K562 (cell line): ENCODE results near the gene CLDN5. TPM values are rescaled to one million over a fixed set of nuclear protein-coding genes. Genes with fewer than 3 reads are reported as not detected.

Source experiments
- ATAC-seq: fragments of 200-7000 bp; cut with Tn5 transposase; 3 replicates; pipeline ENCODE4 v1.9.1; 2020; ENCODE audit warnings: moderate library complexity
- BruUV-seq: library from RNA; stranded (reverse); fragments of 400-500 nt; replicated peaks from 2 replicates; lab custom pipeline; 2021; lab: Mats Ljungman, UMichigan
- CTCF ChIA-PET: fragments of 300-600 bp; formaldehyde crosslinking; extraction: SDS; loops from one replicate; lab custom pipeline; 2021; ENCODE audit warnings: low intra/inter-chr PET ratio; lab: Yijun Ruan, JAX
- POLR2A ChIA-PET: fragments of 300-600, 350-650 bp; sonication (Branson Sonifier 250); formaldehyde crosslinking; extraction: SDS; loops from one replicate; lab custom pipeline; 2021; ENCODE audit warnings: antibody characterized with exemption, inconsistent platforms; lab: Yijun Ruan, JAX
- DNase-seq, 4 experiments: peaks; one replicate each; pipeline versions ENCODE4 v3.0.0 to v3.0.0-alpha.2; 2011 to 2018; ENCODE audit warnings: low spot score in 3 of 4, mixed read lengths in 3 of 4; ENCODE audit errors: extremely low read depth in 1 of 4
- FAIRE-seq: peaks from 2 replicates; lab custom pipeline; 2011; peaks lifted over from hg19 to GRCh38; lab: Jason Lieb, UNC
- H2AFZ ChIP-seq: 2 replicates; pipeline ENCODE4 v1.6.0; 2011; ENCODE audit warnings: low read depth, low read length, control low read depth, inconsistent platforms
- H3K27ac ChIP-seq: fragments of 200-600 bp; 3 replicates; pipeline ENCODE4 v1.8.0; 2011; ENCODE audit warnings: low read depth, mild to moderate bottlenecking, control low read depth, inconsistent platforms, low read length, moderate library complexity, mixed read lengths; ENCODE audit errors: extremely low read depth
- H3K27me3 ChIP-seq, 2 experiments: fragments of 300-600 bp in 1 of 2; 2 replicates in 1 of 2; 3 replicates in 1 of 2; pipeline versions ENCODE4 v1.6.0 to v1.8.0; 2011; ENCODE audit warnings: inconsistent platforms in 2 of 2, low read length in 2 of 2, mild to moderate bottlenecking in 1 of 2, mixed read lengths in 1 of 2, moderate library complexity in 1 of 2; ENCODE audit not compliant: control insufficient read depth in 2 of 2, insufficient read depth in 2 of 2
- H3K36me3 ChIP-seq: fragments of 300-600 bp; 3 replicates; pipeline ENCODE4 v1.8.0; 2011; ENCODE audit warnings: mild to moderate bottlenecking, low read length, inconsistent platforms; ENCODE audit not compliant: control insufficient read depth, insufficient read depth
- H3K4me1 ChIP-seq, 2 experiments: fragments of 200-600 bp in 1 of 2; replicated peaks in 1 of 2; 2 replicates in 1 of 2; 3 replicates in 1 of 2; pipeline versions ENCODE4 v1.5.1 to v1.8.0; 2011; ENCODE audit warnings: inconsistent platforms in 2 of 2, low read length in 2 of 2, mild to moderate bottlenecking in 1 of 2, mixed read lengths in 1 of 2, moderate library complexity in 1 of 2; ENCODE audit not compliant: control insufficient read depth in 2 of 2, insufficient read depth in 2 of 2
- H3K4me2 ChIP-seq: 2 replicates; pipeline ENCODE4 v1.6.1; 2011; ENCODE audit warnings: low read length, control low read depth, inconsistent platforms, mixed read lengths; ENCODE audit not compliant: insufficient read depth
- H3K4me3 ChIP-seq: fragments of 200-600 bp; sonication (generic), shearing (Covaris generic); 2 replicates; pipeline ENCODE4 v1.5.1; 2016; ENCODE audit warnings: control low read depth, inconsistent platforms
- H3K79me2 ChIP-seq: fragments of 200-600 bp; 3 replicates; pipeline ENCODE4 v1.8.0; 2011; ENCODE audit warnings: low read length, inconsistent platforms; ENCODE audit not compliant: control insufficient read depth, insufficient read depth
- H3K9ac ChIP-seq, 2 experiments: 2 replicates each; pipeline versions ENCODE4 v1.6.0 to v1.6.1; 2011; ENCODE audit warnings: low read depth in 2 of 2, low read length in 2 of 2, control low read depth in 1 of 2, inconsistent platforms in 1 of 2, mild to moderate bottlenecking in 1 of 2, mixed read lengths in 1 of 2; ENCODE audit not compliant: insufficient read depth in 1 of 2
- H3K9me1 ChIP-seq: one replicate; pipeline ENCODE4 v1.6.0; 2011; ENCODE audit warnings: inconsistent platforms, mild to moderate bottlenecking, low read length, moderate library complexity; ENCODE audit not compliant: control insufficient read depth, insufficient read depth
- H3K9me3 ChIP-seq: replicated peaks from 2 replicates; pipeline ENCODE4 v1.5.1; 2011; ENCODE audit warnings: low read depth, low read length, inconsistent platforms; ENCODE audit not compliant: control insufficient read depth, insufficient read depth
- H4K20me1 ChIP-seq: replicated peaks from 2 replicates; pipeline ENCODE4 v1.6.1; 2011; ENCODE audit warnings: low read length, inconsistent platforms, mixed read lengths; ENCODE audit not compliant: control insufficient read depth, insufficient read depth
- ADNP ChIP-seq: fragments of 200-800 bp; sonication (Bioruptor generic); IDR thresholded peaks from 2 replicates; pipeline ENCODE4 v1.6.1; 2016; ENCODE audit warnings: missing genetic modification characterization, missing compliant biosample characterization
- BRD9 ChIP-seq: fragments of 450-650 bp; IDR thresholded peaks from 2 replicates; pipeline ENCODE4 v1.6.1; 2018; ENCODE audit warnings: low read depth; ENCODE audit not compliant: partially characterized antibody
- GABPB2 ChIP-seq: fragments of 250-450 bp; sonication (Bioruptor Pico); conservative IDR thresholded peaks from 2 replicates; pipeline ENCODE4 v1.5.1; 2021; ENCODE audit warnings: mild to moderate bottlenecking
- GTF2E2 ChIP-seq: fragments of 200-800 bp; sonication (Bioruptor generic); IDR thresholded peaks from 2 replicates; pipeline ENCODE4 v1.6.1; 2016; ENCODE audit warnings: missing genetic modification characterization, missing compliant biosample characterization
- HCFC1 ChIP-seq: IDR thresholded peaks from 2 replicates; pipeline ENCODE4 v1.6.1; 2012; ENCODE audit warnings: low read depth, low read length, improper control_type of control experiment
- HMGN3 ChIP-seq: IDR thresholded peaks from 2 replicates; pipeline ENCODE4 v1.6.1; 2011; ENCODE audit warnings: borderline replicate concordance, low read depth, mild to moderate bottlenecking, mixed read lengths, low read length; ENCODE audit not compliant: insufficient read length; ENCODE audit errors: extremely low read depth
- KHSRP ChIP-seq: fragments of 450-650 bp; IDR thresholded peaks from 2 replicates; pipeline ENCODE4 v1.6.1; 2017
- MIER1 ChIP-seq: fragments of 450-650 bp; IDR thresholded peaks from 2 replicates; pipeline ENCODE4 v1.6.1; 2016; ENCODE audit warnings: antibody characterized with exemption, mild to moderate bottlenecking, low read depth
- NCOA1 ChIP-seq: fragments of 450-650 bp; IDR thresholded peaks from 2 replicates; pipeline ENCODE4 v1.6.1; 2016; ENCODE audit warnings: low read depth
- NR4A1 ChIP-seq, 2 experiments: fragments of 250-450 bp in 1 of 2; fragments of 450-650 bp in 1 of 2; sonication (Bioruptor Pico) in 1 of 2; IDR thresholded peaks; 2 replicates each; pipeline versions ENCODE4 v1.4.0 to v1.6.1; 2016 to 2020; ENCODE audit warnings: mild to moderate bottlenecking in 2 of 2, missing compliant biosample characterization in 1 of 2, missing genetic modification characterization in 1 of 2, moderate library complexity in 1 of 2
- NRF1 ChIP-seq, 2 experiments: fragments of 450-650 bp; IDR thresholded peaks in 1 of 2; conservative IDR thresholded peaks in 1 of 2; 2 replicates each; pipeline ENCODE4 v1.6.1; 2014; ENCODE audit warnings: mild to moderate bottlenecking in 2 of 2
- SETDB1 ChIP-seq: IDR thresholded peaks from one replicate; pipeline ENCODE4 v1.6.1; 2012; ENCODE audit warnings: low read length, control low read depth, inconsistent platforms
- WHSC1 ChIP-seq: IDR thresholded peaks from one replicate; pipeline ENCODE4 v1.6.1; 2012; ENCODE audit warnings: low read length, control low read depth, inconsistent platforms
- ZNF146 ChIP-seq: IDR thresholded peaks from one replicate; pipeline ENCODE4 v1.6.1; 2018; ENCODE audit warnings: missing compliant biosample characterization; ENCODE audit not compliant: unreplicated experiment
- ZNF354B ChIP-seq: fragments of 250-450 bp; sonication (Bioruptor Pico); IDR thresholded peaks from 2 replicates; pipeline ENCODE4 v1.4.0; 2020
- WGBS: fragments of 100-300 bp; shearing (Covaris generic); methylation state at CpG from one replicate; pipeline ENCODE4 v1.1.6; 2016; ENCODE audit warnings: low coverage, mixed read lengths; ENCODE audit not compliant: insufficient coverage; ENCODE audit errors: missing lambda C conversion rate; 5-methylcytosine and 5-hydroxymethylcytosine counted together
- in situ Hi-C: fragments of 300-500 bp; cut with MboI; formaldehyde crosslinking; loops from 4 replicates; pipeline ENCODE4 v1.15.0; 2018; ENCODE audit warnings: inconsistent platforms, mixed read lengths
- intact Hi-C: fragments of 100-400 bp; cut with micrococcal nuclease; formaldehyde crosslinking; loops from 2 replicates; pipeline ENCODE4 v1.14.2; 2022
- polyA plus RNA-seq, 8 experiments: library from polyadenylated mRNA; depleted of rRNA in 4 of 8; stranded (reverse) in 5 of 8; unstranded in 3 of 8; fragments of >200 nt; fragmentation: Nextera tagmentation in 2 of 8; fragmentation: Illumina TruSeq in 1 of 8; extraction: Ambion mirVana in 2 of 8; extraction: Trizol in 1 of 8; gene quantifications; 2 replicates each; pipeline versions ENCODE4 v1.2.1 to v1.2.3, GENCODE V29; 2011 to 2014; ENCODE audit warnings: inconsistent platforms in 1 of 8, missing spikeins in 1 of 8
- total RNA-seq, 7 experiments: library from RNA; depleted of rRNA in 6 of 7; stranded (reverse); fragments of >200 nt in 6 of 7; fragmentation: Illumina TruSeq in 2 of 7; extraction: Trizol in 2 of 7; gene quantifications; 2 replicates each; pipeline versions ENCODE4 v1.2.1 to v1.2.3, GENCODE V29; 2011 to 2021; ENCODE audit warnings: low replicate concordance in 1 of 7
- TF ChIP-seq, protein P1 (sequence below): sonication (generic); formaldehyde crosslinking; IDR thresholded peaks from 2 replicates; pipeline ENCODE4 v1.8.1; 2022; ENCODE audit warnings: missing genetic modification reagents
- TF ChIP-seq, protein P2 (sequence below): IDR thresholded peaks from 3 replicates; pipeline ENCODE4 v1.6.1; 2011; ENCODE audit warnings: borderline replicate concordance, mild to moderate bottlenecking; ENCODE audit not compliant: insufficient read length, insufficient read depth
- TF ChIP-seq, protein P3 (sequence below): fragments of 250-450 bp; sonication (Bioruptor Pico); IDR thresholded peaks from 2 replicates; pipeline ENCODE4 v1.5.0; 2021

Gene CLDN5
- total and polyA plus RNA-seq, 9 of the 15 experiments (the other 6 are each of a cell fraction or from before 2014, with no cell fraction given), result 0.20 TPM; not detected in 8

DNA sequence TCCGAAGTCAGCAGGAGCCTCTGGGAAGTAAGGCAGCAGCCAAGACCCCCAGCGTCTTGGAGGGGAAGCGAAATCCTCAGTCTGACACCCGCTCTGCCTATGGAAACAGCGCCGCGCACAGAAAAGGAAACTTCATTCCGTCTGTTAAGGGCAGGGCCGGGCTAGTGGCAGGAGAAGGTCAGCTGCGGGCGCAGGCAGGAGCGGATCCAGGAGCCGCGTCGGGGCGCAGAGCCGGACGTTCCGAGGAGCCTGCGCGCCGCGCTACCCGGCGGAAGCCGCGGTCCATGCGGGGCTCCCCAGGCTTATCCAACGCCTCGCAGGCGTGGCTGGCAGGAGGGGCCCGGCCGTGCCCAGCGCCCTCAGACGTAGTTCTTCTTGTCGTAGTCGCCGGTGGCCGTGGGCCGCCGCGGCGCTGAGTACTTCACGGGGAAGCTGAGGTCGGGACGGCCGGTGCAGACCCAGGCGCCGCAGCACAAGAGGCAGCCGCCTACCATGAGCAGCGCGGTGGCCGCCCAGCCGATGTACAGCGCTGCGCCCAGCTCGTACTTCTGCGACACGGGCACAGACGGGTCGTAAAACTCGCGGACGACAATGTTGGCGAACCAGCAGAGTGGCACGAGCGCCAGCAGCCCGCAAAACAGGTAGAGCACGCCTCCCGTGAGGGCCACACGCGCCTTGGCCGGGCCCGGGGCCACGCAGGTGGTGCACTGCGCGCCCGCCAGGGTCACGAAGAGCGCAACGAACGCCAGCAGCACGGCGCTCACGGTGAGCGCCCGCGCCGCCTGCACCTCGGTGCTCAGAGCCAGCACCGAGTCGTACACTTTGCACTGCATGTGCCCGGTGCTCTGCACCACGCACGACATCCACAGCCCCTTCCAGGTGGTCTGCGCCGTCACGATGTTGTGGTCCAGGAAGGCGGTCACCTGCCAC, 705 bp downstream of the CLDN5 start:
- in situ Hi-C loops, result no loop called here
- peaks cover 0 to 52% of the 10 kb centered on the region in 2 experiments; a peak in 3 of 5 replicates for H3K4me1 ChIP-seq
- H2AFZ ChIP-seq, result no peak overlapping the region
- no peak for FAIRE-seq
- ChIA-PET CTCF (no interaction called here), POLR2A (interaction anchor here (0.6 to 2.8 kb wide), 6 partner anchors 13 to 565 kb away, joined by 3 to 22 read pairs (median 3); no protein-coding TSS in a partner anchor)
- H3K27ac ChIP-seq, result no peak overlapping the region
- H3K4me3 ChIP-seq, result no peak overlapping the region
- ATAC-seq, result no peak
- H3K9me3 ChIP-seq, result no peaks in the 10 kb centered on the region
- BruUV-seq, result no TSS peak
- H3K27me3 ChIP-seq, result peaks cover 19 to 23% of the 10 kb centered on the region in 2 experiments; a peak in 4 of 5 replicates
- 97% methylated on average over 99 of the region's 99 CpGs for WGBS
- peaks cover 22% of the 10 kb centered on the region for H4K20me1 ChIP-seq
- DNase-seq, result peak in 2 of 4 experiments; percentile 42 to 56
- no peaks in the 10 kb centered on the region for H3K79me2 ChIP-seq
- H3K4me2 ChIP-seq, result no peak overlapping the region
- peaks cover 43% of the 10 kb centered on the region; the same call in 2 of the 3 replicates for H3K36me3 ChIP-seq
- no peaks in the 10 kb centered on the region for H3K9me1 ChIP-seq
- peak overlapping the region in 1 of 2 experiments; percentile 1; a peak in 1 of 4 replicates for H3K9ac ChIP-seq
- intact Hi-C loops, result no loop called here
- TF ChIP-seq NR4A1 (CRISPR knock-in tag; IDR thresholded peaks at IDR 0.05) (0 out of 2 replicates have a peak, but pooled peaks have one; percentile 24), NR4A1 (tag; IDR thresholded peaks at IDR 0.05) (no peak), SETDB1 (no peak), NRF1 (conservative IDR thresholded peaks at IDR 0.05 in 1 of 2, IDR thresholded peaks at IDR 0.05 in 1 of 2) (no peak), NCOA1 (no peak), HCFC1 (no peak), GABPB2 (peak; percentile 72; the same call in 1 of the 2 replicates), WHSC1 (peak; percentile 33), BRD9 (no peak), ZNF146 (no peak), HMGN3 (peak; percentile 16), MIER1 (no peak), KHSRP (no peak), ZNF354B (CRISPR knock-in tag) (no peak), GTF2E2 (tag) (no peak), ADNP (tag) (no peak)
- TF ChIP-seq, protein P1, sequence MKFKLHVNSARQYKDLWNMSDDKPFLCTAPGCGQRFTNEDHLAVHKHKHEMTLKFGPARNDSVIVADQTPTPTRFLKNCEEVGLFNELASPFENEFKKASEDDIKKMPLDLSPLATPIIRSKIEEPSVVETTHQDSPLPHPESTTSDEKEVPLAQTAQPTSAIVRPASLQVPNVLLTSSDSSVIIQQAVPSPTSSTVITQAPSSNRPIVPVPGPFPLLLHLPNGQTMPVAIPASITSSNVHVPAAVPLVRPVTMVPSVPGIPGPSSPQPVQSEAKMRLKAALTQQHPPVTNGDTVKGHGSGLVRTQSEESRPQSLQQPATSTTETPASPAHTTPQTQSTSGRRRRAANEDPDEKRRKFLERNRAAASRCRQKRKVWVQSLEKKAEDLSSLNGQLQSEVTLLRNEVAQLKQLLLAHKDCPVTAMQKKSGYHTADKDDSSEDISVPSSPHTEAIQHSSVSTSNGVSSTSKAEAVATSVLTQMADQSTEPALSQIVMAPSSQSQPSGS (CRISPR knock-in tag), result peak; percentile 17
- TF ChIP-seq, protein P2, sequence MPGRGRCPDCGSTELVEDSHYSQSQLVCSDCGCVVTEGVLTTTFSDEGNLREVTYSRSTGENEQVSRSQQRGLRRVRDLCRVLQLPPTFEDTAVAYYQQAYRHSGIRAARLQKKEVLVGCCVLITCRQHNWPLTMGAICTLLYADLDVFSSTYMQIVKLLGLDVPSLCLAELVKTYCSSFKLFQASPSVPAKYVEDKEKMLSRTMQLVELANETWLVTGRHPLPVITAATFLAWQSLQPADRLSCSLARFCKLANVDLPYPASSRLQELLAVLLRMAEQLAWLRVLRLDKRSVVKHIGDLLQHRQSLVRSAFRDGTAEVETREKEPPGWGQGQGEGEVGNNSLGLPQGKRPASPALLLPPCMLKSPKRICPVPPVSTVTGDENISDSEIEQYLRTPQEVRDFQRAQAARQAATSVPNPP, result no peak
- TF ChIP-seq, protein P3, sequence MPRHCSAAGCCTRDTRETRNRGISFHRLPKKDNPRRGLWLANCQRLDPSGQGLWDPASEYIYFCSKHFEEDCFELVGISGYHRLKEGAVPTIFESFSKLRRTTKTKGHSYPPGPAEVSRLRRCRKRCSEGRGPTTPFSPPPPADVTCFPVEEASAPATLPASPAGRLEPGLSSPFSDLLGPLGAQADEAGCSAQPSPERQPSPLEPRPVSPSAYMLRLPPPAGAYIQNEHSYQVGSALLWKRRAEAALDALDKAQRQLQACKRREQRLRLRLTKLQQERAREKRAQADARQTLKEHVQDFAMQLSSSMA, result peak; percentile 53; the same call in 1 of the 2 replicates
